Cerebellar nuclear complex (tissue), 1 donor: ENCODE measurements around the gene DYNLL1.
A peak's percentile ranks its signal among the peaks of the same experiment; 100 is the strongest.
"Not testable (repeated sequence)": the region's sequence is repeated elsewhere in the genome, so short reads cannot be mapped to it uniquely, and the experiment has no call there.

ENCODE experiments used
- DNase-seq, 2 experiments: peaks; one replicate each; lab custom pipeline; 2025; lab: John Stamatoyannopoulos, UW

The DYNLL1 gene

DNA sequence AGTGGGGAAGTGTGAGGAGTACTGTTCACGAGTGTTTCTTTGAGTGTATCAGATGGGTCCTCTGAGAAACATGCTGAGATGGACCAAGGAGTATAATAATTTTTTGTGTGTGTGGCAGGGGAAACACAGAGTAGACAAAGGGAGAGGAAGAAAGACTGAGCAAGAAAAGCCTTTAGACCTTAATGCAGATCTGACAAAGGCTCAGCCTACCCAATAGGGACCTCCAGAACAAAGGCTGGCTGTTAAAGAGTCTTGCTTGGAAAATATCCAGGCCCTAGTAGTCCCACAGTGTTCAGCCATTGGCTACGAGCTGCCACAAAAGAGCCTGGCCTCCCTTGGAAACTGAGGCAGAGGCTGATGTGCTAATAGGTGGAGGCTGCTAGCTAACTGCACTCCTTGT lies 19.6 kb downstream of the DYNLL1 start:
- DNase-seq = no peak

- not testable (repeated sequence) for DNase-seq
Observed at GRCh38 chr12:120519324-120519723, 23.4 kb downstream of the DYNLL1 start.

DNA sequence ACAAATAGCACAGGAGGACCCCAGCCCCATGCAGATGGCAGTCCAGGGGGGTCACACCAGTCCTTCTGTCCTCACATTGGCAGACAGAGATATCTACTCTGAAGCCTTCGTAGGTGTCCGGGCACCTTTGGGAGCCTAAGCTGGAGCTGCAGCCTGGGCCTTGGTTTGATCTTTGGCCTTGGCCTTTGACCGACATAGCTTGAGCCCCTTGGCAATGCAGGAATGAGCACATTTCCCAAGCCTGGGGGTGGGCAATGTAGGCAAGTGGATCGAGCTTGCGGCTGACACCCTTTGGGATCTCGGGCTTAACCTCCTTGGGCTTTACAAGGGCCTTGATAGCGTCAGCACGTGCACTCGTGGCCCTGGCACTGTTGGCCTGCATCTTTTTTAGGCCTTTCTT lies 26.7 kb downstream of the DYNLL1 start:
- no peak for DNase-seq

GRCh38 chr12:120528861-120529525 lies 33.1 kb downstream of the DYNLL1 start, which contains the start of gene COQ5:
Gene COQ5, minus strand, starts transcription at chr12:120529158. Its CDS starts 17 bp downstream, at chr12:120529141.
- peak; percentile 69 for DNase-seq

DNA sequence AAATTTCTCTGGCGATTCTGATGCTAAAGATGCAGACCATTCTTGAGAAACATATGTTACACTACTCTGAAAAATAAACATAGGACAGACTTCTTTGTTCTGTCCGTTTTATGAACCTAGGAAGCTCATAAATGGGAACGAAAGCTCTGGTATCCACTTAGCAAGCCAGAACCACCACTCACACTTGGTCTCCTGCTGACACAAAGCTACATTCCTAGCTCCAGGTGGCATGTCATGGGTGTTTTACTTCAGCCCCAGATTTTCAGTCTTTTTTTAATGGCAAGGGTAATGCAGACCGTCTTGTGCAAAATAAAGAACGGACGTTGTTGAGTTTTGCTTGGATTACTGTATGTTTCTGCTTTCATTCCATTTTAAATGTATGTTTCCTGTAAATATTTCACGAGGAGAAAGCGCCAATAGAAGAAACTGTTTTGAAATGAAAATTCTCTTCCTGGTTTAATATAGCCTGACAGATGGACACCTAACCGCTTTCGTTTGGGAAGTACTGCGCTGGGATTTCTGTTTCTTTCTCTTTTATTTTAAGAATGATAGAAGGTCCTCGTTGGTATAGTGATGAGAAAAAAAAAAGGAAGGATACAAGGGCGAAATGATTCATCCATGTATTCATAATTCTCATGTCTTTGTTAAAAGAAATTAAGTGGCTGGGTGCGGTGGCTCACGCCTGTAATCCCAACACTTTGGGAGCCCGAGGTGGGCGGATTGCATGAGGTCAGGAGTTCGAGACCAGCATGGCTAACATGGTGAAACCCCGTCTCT lies 33.9 kb downstream of the DYNLL1 start:
- DNase-seq = peak in 1 of 2 experiments; percentile 11

GRCh38 chr12:120530418-120530761 lies 34.5 kb downstream of the DYNLL1 start:
- DNase-seq = not testable (repeated sequence)

DNA sequence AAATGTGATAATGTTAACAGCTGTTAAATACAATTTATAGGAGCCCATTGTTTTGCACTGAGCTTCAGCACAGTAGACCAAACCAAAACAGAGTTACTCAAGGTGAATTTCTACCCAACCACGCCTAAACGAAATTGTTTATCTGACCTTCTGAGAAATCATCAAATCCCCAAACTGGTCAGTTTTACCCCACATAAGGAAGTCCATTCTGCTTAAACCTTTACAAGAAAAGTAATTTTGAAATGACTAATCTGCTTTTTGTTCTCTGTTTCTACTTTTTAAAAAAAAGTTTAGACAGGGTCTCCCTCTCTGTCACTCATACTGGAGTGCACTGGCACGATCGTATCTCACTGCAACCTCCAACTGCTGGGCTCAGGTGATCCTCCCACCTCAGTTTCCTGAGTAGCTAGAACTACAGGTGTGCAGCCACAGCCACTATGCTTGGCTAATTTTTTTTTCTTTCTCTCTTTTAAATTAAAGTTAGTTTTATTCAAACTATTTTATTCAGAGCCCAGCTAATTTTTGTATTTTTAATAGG lies 36.9 kb downstream of the DYNLL1 start:
- no peak for DNase-seq

DNA sequence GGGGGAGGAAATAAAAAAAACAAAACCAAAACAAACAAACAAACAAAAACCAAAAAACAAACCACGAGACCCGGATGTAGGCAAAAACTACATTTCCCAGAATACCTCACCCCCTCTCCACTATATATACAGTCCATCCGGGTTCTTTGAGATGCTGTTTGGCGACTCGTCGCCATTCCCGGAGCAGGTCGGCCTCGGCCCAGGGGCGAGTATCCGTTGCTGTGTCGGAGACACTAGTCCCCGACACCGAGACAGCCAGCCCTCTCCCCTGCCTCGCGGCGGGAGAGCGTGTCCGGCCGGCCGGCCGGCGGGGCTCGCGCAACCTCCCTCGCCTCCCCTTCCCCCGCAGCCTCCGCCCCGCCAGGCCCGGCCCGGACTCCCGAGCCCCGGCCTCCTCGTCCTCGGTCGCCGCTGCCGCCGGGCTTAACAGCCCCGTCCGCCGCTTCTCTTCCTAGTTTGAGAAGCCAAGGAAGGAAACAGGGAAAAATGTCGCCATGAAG lies 38.3 kb downstream of the DYNLL1 start, which contains the start of gene RNF10:
RNF10 (plus strand) TSS at position 154 of the 500 bp plus-strand sequence. CDS start 456 bp downstream, outside the sequence.
- peak; percentile 20 to 53 for DNase-seq

GRCh38 chr12:120534703-120535655 lies 39.1 kb downstream of the DYNLL1 start:
- no peak for DNase-seq

DNA sequence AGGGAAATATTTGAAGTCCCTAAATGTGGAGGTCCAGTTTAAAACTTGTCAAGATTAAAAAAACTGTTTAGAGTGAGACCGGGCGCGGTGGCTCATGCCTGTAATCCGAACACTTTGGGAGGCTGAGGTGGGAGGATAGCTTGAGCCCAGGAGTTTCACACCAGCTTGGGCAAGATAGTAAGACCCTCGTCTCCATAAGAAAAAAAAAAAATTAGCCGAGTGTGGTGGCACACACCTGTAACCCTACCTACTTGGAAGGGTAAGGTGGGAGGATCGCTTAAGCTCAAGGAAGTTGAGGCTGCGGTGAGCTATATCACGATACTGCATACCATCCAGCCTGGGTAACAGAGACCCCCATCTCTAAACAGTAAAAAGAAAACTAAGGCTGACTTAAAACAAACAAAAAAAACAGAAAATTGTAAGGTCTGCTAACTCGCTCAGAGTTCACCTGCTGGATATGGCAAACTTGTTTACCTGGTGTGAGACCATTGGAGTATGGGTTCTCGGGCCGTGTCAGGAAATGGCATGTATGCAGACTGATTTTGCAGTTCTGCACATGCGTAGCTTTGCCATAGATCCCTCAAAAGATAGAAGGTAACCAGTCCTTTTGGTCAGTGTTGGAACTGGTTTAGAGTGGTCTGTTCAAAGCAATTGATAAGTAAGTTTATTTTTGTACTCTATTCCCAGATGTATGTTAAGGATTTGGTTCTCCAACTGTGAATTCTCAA lies 40.3 kb downstream of the DYNLL1 start:
- DNase-seq = no peak

DNA sequence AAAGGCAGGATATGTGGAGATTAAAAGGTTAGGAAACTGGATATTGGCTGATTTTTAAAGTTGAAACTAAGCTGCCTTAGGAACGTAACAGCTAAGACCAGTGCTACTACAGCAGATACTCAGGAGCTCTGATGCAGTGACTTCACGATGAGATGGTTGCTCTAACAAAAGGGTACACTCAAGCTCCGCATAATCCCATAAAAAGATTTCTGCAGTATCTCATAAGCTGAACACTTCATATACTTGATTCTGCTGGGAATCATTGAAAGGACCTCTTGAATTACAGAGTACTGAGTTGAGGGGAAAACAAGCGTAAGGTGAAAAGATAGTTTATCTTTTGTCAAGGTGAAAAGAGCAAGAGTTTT lies 41.9 kb downstream of the DYNLL1 start:
- no peak for DNase-seq

DNA sequence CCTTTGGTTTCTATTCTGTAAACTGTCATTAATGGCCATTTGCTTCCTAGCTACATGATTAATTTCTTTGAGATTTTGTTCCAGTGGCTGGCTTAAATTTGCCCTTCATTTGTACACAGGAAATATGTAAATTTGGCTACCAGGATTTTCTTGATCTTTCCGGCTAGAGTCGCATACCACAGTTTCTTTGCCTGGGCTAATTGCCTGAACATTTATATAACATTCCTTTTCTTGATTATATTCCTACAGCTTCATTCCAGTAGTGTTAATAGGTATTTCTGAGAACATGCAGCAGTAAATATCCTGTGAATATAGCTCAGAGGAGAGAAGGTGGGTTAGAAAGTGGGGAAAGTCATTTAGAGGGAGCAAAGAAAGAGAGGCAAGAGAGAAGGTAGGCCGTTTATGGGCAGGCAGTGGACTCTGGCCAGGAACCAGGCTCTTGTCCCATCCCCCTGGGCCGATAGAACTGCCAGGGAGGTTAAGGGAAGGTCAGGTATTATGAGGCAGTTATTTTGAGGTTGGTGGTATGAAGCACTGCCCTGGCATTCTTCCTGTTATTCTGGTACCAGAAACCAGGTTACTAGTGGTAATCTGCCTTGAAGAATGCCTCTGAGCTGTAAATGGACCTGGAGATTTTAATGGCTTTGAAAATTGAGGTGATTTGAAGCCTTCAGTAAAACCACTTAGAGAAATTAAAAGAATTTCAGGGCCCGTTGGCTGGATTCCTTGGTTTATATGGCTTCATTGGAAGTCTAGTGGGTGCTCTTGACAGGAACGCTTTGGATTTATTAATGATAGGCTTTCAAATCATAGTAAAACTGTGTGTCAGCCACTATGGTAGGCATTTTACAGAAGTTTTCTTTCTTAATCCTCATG lies 42.6 kb downstream of the DYNLL1 start:
- DNase-seq = no peak

DNA sequence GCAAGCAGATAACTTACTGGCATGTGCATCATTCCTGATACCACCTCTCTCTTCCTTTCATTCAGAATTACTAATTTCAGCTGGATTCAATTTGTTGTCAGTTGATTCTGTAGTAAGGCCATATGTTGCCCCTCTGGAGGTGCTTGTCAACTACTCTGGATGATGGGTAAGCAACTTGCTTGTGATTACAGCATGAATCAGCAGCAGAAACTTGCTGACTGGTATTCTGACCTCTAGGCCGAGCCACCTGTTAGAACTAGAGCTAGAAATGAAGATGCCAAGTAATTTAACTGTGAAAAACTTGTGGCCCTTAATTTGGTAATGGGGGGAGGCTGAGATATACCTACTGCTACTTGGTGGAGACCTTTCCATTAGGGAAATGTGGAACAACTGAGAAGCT lies 43.4 kb downstream of the DYNLL1 start:
- DNase-seq = no peak

- DNase-seq = no peak
Observed at GRCh38 chr12:120540445-120540844, 44.5 kb downstream of the DYNLL1 start.

GRCh38 chr12:120542166-120542565 lies 46.3 kb downstream of the DYNLL1 start:
- DNase-seq = no peak

DNA sequence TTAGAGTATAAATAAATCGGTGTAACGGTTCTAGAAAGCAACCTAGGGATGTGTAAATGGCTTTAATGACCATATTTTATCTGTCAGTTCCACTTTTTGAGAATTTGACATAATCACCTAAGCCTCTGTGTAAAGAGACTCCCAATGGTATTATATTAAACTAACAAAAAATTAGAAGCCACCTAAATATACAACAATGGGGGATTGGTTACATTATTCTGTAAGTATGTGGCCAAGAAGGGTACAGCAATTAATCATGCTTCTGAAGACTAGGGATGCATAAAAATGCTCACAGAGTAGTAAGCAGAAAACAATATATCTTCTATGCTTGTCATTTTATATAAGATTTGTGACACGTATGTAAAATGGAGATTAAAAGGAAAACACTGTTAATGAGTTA lies 48.8 kb downstream of the DYNLL1 start:
- no peak for DNase-seq

DNA sequence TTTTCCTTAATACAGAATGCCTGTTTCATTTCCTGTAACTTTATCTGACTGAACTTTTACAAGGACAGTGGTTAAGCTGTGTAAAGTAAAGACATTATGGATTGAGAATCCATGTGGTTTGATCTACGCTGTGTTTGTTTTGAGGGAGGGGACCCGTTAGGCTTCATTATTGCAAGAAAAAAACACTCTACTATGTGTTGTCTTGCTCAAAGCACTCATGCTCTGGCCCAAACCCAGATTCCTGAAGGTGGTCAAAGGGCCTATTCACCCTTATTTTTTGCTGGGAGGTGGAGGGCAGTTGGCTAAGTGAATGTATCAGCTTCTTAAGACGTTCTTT lies 50.1 kb downstream of the DYNLL1 start:
- DNase-seq = no peak
